HK-2 (cell line): Measurements from ENCODE around the gene KRTAP20-2.

Experiments used
- DNase-seq: peaks from one replicate; pipeline ENCODE4 v3.0.0-alpha.2; 2018; ENCODE audit not compliant: unreplicated experiment

Gene KRTAP20-2

DNA sequence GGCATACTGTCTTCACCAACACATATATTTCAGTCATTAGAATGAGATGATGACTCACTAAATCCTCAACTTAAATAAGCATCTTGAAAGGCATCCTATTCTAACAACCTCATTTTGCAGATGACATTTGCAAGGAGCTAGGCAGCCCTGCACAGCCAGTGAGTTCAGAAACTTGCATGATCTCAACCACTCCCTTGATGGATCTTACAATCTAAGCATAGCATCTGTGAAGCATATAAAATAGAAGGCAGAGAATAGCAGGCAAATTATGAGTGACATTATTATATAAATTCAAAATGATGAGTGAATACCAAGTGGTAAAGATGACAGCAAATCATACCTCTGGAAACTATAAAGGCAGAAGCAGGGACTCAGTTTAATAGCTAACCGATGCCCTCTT is 39.3 kb downstream of the KRTAP20-2 start:
- no peak for DNase-seq

DNA sequence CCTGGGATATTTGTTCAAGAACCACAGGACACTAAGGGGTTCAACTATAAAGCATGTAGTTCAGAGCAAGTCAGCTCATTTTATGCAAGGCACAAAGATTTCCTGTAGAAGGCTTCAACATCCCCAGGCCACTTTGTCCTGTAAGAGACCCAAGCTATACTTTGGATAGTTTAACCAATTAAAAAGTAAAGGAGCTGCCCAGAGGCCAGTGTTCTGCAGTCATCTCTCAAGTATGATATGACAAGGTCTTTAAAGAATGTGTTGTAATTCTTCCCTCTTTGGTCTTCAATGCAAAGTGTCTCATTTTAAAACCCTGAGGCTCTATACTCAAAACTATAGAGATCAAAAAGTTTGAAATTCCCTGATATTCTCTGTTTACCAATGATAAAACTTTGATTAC is 41.7 kb downstream of the KRTAP20-2 start:
- DNase-seq, result no peak

DNA sequence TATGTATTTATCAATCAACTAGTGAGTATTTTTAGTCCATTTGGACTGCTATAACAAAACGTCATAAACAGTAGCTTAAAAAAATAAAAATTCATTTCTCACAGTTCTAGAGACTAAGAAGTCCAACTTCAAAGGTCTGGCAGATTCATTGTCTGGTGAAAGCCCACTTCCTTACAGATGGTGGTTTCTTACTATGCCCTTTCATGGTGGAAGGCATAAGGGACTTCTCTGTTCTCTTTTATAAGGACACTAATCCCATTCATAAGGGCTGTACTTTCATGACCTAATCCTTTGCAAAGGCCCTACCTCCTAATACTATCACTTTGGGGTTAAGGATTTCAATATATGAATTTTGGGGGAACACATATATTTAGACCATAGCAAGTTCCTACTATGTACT is 45.6 kb downstream of the KRTAP20-2 start:
- no peak for DNase-seq

- no peak for DNase-seq
These were observed 49.5 kb downstream of the KRTAP20-2 start for GRCh38 chr21:30684506-30684905.
